Spinal cord (tissue), 10 donors: ENCODE results near the gene TTC4. TPM values are rescaled to one million over a fixed set of nuclear protein-coding genes. Genes with fewer than 3 reads are reported as not detected.

ENCODE experiments used
- DNase-seq, 6 donors: peaks; one replicate each; pipeline versions ENCODE4 v3.0.0 to v3.0.0-alpha.2; 2013 to 2015; ENCODE audit warnings: low spot score in 6 of 6, low read depth in 4 of 6
- H3K27ac ChIP-seq: one replicate; pipeline ENCODE4 v1.5.1; 2013; ENCODE audit warnings: low read depth, low read length, control low read depth
- H3K27me3 ChIP-seq: one replicate; pipeline ENCODE4 v1.6.1; 2013; ENCODE audit warnings: low read length; ENCODE audit not compliant: control insufficient read depth, insufficient read depth
- H3K36me3 ChIP-seq: one replicate; pipeline ENCODE4 v1.6.1; 2013; ENCODE audit warnings: low read length; ENCODE audit not compliant: control insufficient read depth, insufficient read depth
- H3K4me1 ChIP-seq: one replicate; pipeline ENCODE4 v1.6.1; 2013; ENCODE audit warnings: low read length; ENCODE audit not compliant: control insufficient read depth, insufficient read depth
- H3K4me3 ChIP-seq: one replicate; pipeline ENCODE4 v1.5.1; 2013; ENCODE audit warnings: low read depth, low read length, control low read depth
- H3K9me3 ChIP-seq: one replicate; pipeline ENCODE4 v1.6.1; 2013; ENCODE audit warnings: low read length; ENCODE audit not compliant: control insufficient read depth, insufficient read depth
- WGBS: methylation state at CpG from one replicate; pipeline ENCODE4 v1.1.5; 2013; ENCODE audit warnings: missing lambda C conversion rate; ENCODE audit not compliant: insufficient coverage; 5-methylcytosine and 5-hydroxymethylcytosine counted together
- polyA plus RNA-seq, 2 donors: library from polyadenylated mRNA; unstranded; fragments of 120-200 nt; gene quantifications; one replicate each; pipeline ENCODE4 v1.2.1, GENCODE V29; 2013; ENCODE audit not compliant: insufficient read length in 2 of 2
- total RNA-seq, 2 donors: library from RNA; depleted of rRNA in 1 of 2; stranded (reverse); fragments of 120-200 nt in 1 of 2; fragments of >200 nt in 1 of 2; gene quantifications; one replicate each; pipeline versions ENCODE4 v1.2.3 to v1.2.4, GENCODE V29; 2013 to 2014
- donor health status: healthy.

Gene TTC4
- total and polyA plus RNA-seq, 4 donors: 19.7 to 27.9 (median 25.8) TPM

- H3K36me3 ChIP-seq: peaks cover 11% of the 10 kb centered on the region
- DNase-seq: peak; percentile 22 to 90 (median 42)
- no peak overlapping the region for H3K27ac ChIP-seq
- no peaks in the 10 kb centered on the region for H3K27me3 ChIP-seq
- H3K4me3 ChIP-seq: no peak overlapping the region
- H3K4me1 ChIP-seq: peaks cover 31% of the 10 kb centered on the region
- no peaks in the 10 kb centered on the region for H3K9me3 ChIP-seq
These were observed 34.3 kb upstream of the TTC4 start for GRCh38 chr1:54681358-54681757.

- no peak for DNase-seq
- H3K4me1 ChIP-seq: peaks cover 31% of the 10 kb centered on the region
- H3K4me3 ChIP-seq: no peak overlapping the region
- H3K9me3 ChIP-seq: no peaks in the 10 kb centered on the region
- H3K27me3 ChIP-seq: no peaks in the 10 kb centered on the region
- peaks cover 11% of the 10 kb centered on the region for H3K36me3 ChIP-seq
- no peak overlapping the region for H3K27ac ChIP-seq
- 95% methylated on average over 6 of the region's 6 CpGs for WGBS
These were observed 32.2 kb upstream of the TTC4 start for GRCh38 chr1:54683453-54683852.

- Histone ChIP-seq H3K4me3 (no peak overlapping the region), H3K4me1 (peaks cover 28% of the 10 kb centered on the region), H3K9me3 (no peaks in the 10 kb centered on the region), H3K27me3 (no peaks in the 10 kb centered on the region), H3K27ac (no peak overlapping the region), H3K36me3 (peaks cover 5% of the 10 kb centered on the region)
- DNase-seq: peak in 1 of 6 donors; percentile 5
- WGBS: 100% methylated on average over 4 of the region's 4 CpGs
These were observed 30.2 kb upstream of the TTC4 start for GRCh38 chr1:54685335-54685905.

GRCh38 chr1:54686155-54686554 lies 29.5 kb upstream of the TTC4 start:
- 89% methylated on average over 10 of the region's 11 CpGs for WGBS
- H3K9me3 ChIP-seq: no peaks in the 10 kb centered on the region
- peaks cover 5% of the 10 kb centered on the region for H3K36me3 ChIP-seq
- peaks cover 21% of the 10 kb centered on the region for H3K4me1 ChIP-seq
- no peak for DNase-seq
- H3K4me3 ChIP-seq: no peak overlapping the region
- H3K27me3 ChIP-seq: no peaks in the 10 kb centered on the region
- H3K27ac ChIP-seq: no peak overlapping the region

GRCh38 chr1:54694771-54695170 lies 20.9 kb upstream of the TTC4 start:
- Histone ChIP-seq H3K27me3 (no peaks in the 10 kb centered on the region), H3K36me3 (peaks cover 7% of the 10 kb centered on the region), H3K4me1 (no peaks in the 10 kb centered on the region), H3K27ac (no peak overlapping the region), H3K9me3 (no peaks in the 10 kb centered on the region), H3K4me3 (no peak overlapping the region)
- 86% methylated on average over 7 of the region's 8 CpGs for WGBS
- DNase-seq: no peak

GRCh38 chr1:54695221-54695620 lies 20.4 kb upstream of the TTC4 start:
- WGBS: 95% methylated on average over 15 of the region's 15 CpGs
- Histone ChIP-seq H3K27me3 (no peaks in the 10 kb centered on the region), H3K4me1 (no peaks in the 10 kb centered on the region), H3K4me3 (no peak overlapping the region), H3K36me3 (peaks cover 9% of the 10 kb centered on the region), H3K27ac (no peak overlapping the region), H3K9me3 (no peaks in the 10 kb centered on the region)
- DNase-seq: no peak

- no peak for DNase-seq
- Histone ChIP-seq H3K27ac (no peak overlapping the region), H3K27me3 (no peaks in the 10 kb centered on the region), H3K4me1 (no peaks in the 10 kb centered on the region), H3K36me3 (peaks cover 10% of the 10 kb centered on the region), H3K9me3 (no peaks in the 10 kb centered on the region), H3K4me3 (no peak overlapping the region)
- 89% methylated on average over 1 of the region's 1 CpG for whole genome bisulfite sequencing
These were observed 19.9 kb upstream of the TTC4 start for GRCh38 chr1:54695764-54696163.

GRCh38 chr1:54696262-54696661 lies 19.4 kb upstream of the TTC4 start:
- no peaks in the 10 kb centered on the region for H3K9me3 ChIP-seq
- peaks cover 10% of the 10 kb centered on the region for H3K36me3 ChIP-seq
- no peak for DNase-seq
- no peak overlapping the region for H3K4me3 ChIP-seq
- no peak overlapping the region for H3K27ac ChIP-seq
- no CpG with 5 or more reads among the region's 3 CpGs for WGBS
- no peaks in the 10 kb centered on the region for H3K4me1 ChIP-seq
- H3K27me3 ChIP-seq: no peaks in the 10 kb centered on the region

DNA sequence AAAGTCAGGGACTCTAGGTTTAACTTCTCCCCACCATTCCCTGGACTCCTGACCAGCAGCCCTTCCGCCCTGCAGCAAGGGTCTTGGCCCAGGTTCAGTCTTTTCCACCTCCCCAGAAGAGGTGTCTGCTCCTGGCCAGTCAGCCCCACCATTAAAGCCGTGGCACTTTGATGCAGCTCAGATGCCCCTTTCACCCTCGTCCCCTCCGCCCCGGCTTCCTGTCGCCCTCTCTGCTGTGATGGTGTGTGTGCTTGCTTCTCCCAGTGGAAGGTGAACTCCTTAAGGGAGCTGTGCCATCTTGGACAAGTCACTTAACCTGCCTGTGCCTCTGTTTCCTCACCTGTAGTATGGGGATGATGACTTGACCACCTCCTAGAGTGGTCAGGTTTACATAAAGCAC lies 17.8 kb upstream of the TTC4 start:
- peaks cover 10% of the 10 kb centered on the region for H3K36me3 ChIP-seq
- WGBS: 94% methylated on average over 6 of the region's 6 CpGs
- H3K4me1 ChIP-seq: no peaks in the 10 kb centered on the region
- H3K4me3 ChIP-seq: no peak overlapping the region
- H3K9me3 ChIP-seq: no peaks in the 10 kb centered on the region
- no peak for DNase-seq
- no peak overlapping the region for H3K27ac ChIP-seq
- H3K27me3 ChIP-seq: no peaks in the 10 kb centered on the region

- 66% methylated on average over 4 of the region's 8 CpGs for WGBS
- H3K27me3 ChIP-seq: no peaks in the 10 kb centered on the region
- peaks cover 10% of the 10 kb centered on the region for H3K36me3 ChIP-seq
- H3K4me3 ChIP-seq: no peak overlapping the region
- no peak for DNase-seq
- no peaks in the 10 kb centered on the region for H3K4me1 ChIP-seq
- no peaks in the 10 kb centered on the region for H3K9me3 ChIP-seq
- H3K27ac ChIP-seq: no peak overlapping the region
These were observed 17.3 kb upstream of the TTC4 start for GRCh38 chr1:54698346-54698745.
